Stromal cell of bone marrow (primary cell): ENCODE data around the gene AMOTL1.
"Not testable (repeated sequence)": the region's sequence is repeated elsewhere in the genome, so short reads cannot be mapped to it uniquely, and the experiment has no call there.

Experiments used
- DNase-seq: peaks from one replicate; pipeline ENCODE4 v3.0.0-alpha.2; 2012; ENCODE audit warnings: low read depth

AMOTL1 gene

DNA sequence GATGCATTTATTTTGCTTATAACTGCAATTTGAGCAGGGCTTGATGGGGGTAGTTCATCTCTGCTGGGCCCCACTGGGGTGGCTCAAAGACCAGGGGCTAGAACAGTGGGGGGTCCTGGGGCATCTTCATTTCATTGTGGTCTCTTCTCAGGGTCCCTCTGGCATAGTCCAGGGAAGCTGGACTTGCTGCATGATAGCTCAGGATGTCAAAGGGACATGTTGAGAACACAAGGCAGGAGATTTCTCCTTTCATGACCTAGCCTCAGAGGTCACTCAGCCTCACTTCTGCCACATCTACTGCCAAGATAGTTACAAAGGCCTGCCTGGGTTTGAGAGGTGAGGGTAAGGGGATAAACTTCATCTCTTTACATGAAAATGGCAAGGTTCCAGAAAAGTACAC, 115.7 kb downstream of the AMOTL1 start:
- no peak for DNase-seq

DNA sequence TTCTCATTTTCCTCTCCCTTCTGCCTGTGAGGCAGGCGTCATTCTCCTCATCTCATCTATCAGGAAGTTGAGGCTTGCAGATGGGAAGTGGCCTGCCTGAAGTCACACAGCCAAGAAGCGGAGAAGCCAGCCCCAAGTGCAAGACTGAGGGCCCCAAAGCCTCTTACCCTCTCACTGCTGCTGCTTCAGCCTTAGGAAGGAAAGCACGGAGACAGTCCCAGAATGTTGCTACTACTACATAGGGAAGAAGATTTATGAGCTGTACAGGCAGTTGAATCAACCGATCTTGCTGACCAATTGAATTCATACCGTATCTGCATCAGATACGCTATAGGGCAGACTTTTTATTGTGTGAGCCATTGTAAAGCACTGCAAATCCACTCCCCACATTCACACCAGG, 116.2 kb downstream of the AMOTL1 start:
- DNase-seq = no peak

DNA sequence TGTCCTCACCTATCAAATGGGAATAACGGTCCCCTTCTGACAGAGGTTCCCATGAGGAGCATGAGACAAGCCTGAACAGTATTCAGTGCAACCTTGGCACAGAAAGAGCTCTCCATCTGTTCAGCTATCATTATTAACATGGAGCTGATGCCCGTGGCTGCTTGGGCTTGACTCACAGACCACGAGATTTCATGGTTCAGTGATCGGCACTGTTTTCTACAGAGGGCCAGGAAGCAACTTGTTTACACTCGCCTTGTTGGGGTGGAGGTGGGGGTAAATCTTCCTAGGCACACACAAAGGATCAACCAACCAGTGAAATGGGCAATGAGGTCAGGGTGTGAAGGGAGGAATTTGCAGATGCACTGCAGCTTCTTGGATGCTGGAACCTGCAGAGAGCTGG, 117.0 kb downstream of the AMOTL1 start:
- DNase-seq = no peak

DNA sequence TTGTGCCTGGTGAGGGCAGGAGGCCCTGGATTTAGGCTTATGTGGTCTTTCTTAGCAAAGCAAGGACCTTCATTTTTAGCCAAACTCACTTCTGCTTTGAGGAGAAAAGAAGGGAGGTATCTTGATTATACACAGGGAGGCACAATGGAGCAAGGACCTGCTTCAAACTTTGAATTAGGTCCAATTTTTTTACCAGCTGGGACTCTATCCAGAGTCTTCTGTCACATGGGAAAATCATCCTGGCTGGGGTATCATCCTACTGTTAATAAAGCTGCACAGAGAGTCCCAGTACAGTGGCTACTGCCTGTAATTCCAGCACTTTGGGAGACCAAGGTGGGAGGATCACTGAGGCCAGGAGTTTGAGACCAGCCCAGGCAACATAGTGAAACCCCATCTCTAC, 117.4 kb downstream of the AMOTL1 start:
- no peak for DNase-seq

DNA sequence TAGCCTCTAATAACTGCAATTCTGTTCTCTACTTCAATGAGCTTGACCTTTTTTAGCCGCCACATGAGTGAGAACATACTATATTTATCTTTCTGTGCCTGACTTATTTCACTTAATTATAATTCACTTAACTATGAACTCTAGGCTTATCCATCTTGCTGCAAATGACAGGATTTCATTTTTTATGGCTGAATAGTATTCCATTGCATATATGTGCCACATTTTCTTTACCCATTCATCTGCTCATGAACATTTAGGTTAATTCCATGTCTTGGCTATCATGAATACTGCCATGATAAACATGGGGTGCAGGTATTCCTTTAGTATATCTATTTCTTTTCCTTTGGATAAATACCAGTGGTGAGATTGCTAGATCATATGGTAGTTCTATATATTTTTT, 120.0 kb downstream of the AMOTL1 start:
- no peak for DNase-seq

DNA sequence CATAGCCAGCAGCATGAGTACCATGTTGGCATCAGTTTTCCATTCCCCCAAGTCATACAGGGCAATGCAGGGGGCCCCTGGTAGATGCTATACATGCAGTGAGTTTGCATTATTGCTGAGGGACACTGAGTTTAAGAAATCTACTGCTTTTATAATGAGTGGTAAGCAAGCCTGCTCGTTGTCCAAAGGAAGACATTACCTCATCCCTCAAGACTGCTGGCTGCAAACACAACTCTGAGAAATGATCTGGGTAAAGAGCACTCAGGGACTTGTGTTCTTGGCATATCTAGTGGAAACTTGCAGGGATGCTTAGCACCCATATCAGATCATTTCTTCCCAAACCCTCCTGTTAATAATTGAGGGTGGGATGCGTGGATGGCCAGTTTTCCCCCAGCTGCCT, 127.3 kb downstream of the AMOTL1 start:
- DNase-seq = peak; percentile 40

DNA sequence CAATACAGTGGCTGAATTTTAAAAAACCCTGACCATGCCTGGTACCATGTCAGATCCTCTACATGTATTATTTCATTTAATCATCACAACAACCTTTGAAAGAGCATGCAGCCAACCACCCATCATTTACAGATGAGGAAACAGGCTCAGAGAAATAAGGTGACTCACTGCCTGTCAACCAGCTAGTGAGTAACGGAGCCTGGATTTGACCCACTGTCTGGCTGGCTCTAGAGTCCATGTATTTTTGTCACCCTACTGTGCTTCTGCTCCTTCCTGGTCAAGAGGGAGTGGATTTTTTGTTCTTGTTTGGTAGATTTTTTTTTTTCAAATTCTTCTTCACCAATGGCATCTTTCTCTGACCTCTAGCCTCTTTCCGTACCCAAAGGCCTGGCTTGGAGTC, 127.8 kb downstream of the AMOTL1 start:
- peak; percentile 57 for DNase-seq

DNA sequence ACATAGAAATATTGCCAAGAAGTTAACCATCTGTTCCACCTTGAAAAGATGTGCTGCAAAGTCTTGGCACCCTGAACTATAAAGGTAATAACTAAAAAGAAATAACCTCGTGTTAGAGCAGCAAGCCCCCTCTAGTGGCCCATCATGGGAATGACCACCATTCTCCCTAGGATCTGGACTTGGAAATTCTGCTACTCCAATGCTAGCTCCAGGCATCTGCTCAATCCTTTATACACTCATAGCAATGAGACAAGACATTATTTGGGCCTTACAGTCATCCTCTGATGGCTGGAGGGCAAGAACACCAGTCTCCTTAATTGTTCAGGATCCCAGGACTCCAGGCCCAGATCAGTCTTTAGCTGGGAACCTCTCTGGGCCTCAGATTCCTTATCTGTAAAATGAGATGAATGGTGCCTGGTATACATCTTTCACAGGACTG, 129.2 kb downstream of the AMOTL1 start:
- DNase-seq = peak; percentile 25

DNA sequence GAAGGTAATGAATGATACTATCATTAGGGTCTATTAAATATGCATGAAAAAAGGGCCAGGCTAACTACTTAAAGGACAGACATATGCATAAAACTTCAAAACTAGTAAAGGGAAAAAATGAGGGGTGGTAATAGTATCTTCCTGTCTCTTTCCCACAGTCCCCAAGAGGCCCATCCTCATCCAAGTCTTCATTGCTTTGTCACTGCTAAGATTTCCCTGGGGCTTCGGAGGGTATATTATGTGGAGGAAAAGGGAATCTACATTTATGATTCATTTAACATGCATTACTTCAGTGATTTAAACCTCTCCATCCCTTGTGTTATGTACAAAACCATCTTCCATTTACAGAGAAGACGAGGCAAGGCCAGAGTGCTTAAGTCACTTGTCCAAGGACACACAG, 139.1 kb downstream of the AMOTL1 start:
- DNase-seq = no peak

DNA sequence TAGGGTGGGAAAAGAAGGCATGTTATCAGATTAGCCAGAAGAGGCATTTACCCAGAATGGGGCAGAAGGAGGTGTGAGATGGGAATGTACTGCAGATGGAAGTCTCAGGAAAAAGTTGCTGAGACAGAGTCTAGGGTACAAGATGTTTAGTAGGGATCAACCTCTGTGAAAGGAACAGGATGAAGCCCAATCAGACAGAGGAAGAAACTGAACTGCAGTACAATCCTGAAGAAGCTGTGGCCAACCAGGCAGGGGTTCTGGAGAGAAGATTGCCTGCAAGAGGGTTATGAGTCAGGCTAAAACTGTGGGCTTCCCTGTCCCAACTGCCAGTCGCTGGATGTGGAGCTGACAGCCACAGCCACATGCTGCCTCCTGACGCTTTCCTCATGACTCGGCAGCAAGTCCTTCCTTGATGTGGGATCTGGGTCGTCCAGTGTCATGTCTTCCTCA, 141.2 kb downstream of the AMOTL1 start:
- DNase-seq = no peak

DNA sequence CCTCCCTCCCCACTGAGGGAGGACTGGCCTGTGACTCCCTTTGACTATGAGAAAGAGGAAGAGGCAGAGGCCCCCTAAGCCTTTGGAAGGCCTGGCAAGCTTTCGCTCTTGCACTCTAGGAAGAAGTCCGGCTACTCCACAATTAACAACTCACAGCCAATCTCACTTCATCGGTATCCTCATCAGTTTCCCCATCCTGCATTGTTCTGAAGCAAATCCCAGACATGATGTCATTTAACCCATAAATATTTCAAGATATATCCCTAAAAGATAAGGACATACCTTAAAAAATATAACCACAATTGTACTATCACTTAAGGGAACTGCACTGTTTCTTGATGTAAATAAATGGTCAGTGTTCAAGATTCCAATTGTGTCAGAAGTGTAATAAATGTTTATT, 142.1 kb downstream of the AMOTL1 start:
- DNase-seq = no peak

DNA sequence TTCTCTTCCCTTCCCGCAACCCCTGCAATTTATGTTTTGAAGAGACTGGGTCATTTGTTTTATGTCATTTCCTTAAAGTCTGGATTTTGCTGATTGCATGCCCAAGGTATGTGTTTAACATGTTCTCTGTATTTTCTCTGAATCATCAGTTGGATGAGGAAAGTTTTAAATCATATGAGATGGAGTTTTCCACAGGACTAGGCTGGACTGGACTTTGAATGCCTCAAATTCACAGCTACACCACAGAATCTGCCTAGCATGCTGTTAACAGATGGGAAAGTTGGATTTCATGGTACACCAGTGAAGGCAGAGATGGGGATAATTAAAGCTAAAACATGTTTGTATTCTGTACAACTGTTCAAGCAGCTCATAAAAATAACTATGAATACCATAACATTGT, 142.6 kb downstream of the AMOTL1 start:
- peak; percentile 47 for DNase-seq

DNA sequence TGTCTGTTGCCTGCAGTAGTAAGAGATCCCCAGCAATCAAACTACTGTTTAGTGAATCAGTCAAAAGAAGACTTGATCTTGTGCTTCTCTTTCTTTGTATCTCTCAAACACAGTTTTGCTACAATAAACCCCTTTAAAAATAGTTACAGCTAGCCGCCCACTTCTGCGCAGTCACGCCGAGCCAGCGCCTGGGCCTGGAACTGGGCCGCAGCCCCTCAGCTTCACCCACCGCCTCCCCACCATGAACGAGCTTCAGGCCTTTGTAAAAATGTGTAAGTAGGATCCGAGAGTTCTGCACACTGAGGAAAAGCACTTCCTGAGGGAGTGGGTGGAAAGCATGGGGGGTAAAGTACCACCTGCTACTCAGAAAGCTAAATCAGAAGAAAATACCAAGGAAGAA, 144.7 kb downstream of the AMOTL1 start:
- DNase-seq = no peak

DNA sequence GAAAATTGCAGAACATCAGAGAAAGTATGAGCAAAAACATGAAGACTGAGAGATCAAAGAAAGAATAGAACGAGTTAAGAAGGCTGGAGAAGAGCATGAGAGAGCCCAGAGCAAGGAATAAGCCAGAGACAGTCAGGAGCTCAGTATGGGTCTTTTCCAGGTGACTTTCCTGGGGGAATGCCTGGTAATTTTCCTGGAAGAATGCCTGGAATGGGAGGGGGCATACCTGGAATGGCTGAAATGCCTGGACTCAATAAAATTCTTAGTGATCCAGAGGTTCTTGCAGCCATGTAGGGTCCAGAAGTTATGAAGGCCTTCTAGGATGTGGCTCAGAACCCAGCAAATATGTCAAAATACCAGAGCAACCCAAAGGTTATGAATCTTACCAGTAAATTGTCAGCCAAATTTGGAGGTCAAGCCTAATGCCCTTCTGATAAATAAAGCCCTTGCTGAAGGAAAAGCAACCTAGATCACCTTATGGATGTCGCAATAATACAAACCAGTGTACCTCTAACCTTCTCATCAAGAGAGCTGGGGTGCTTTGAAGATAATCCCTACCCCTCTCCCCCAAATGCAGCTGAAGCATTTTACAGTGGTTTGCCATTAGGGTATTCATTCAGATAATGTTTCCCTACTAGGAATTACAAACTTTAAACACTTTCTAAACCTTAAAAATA, 145.7 kb downstream of the AMOTL1 start:
- not testable (repeated sequence) for DNase-seq

DNA sequence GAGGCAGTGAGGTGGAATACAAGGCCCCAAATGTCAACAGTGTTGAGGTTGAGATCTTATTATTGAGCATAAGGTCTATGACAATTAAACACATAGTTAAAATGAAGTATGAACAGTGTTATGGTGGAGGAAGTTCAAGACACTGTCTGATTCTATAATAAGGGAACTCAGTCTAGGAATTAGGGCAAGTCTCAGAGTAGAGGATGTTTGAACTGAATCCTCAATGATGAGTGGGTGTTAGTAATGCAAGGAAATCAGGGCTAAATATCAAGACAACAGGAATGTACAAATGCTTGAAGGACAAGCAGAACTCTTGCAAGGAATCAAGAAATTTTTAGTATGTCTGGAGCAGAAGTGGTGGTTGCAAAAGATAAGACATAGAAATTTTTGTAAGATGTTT, 152.2 kb downstream of the AMOTL1 start:
- no peak for DNase-seq

DNA sequence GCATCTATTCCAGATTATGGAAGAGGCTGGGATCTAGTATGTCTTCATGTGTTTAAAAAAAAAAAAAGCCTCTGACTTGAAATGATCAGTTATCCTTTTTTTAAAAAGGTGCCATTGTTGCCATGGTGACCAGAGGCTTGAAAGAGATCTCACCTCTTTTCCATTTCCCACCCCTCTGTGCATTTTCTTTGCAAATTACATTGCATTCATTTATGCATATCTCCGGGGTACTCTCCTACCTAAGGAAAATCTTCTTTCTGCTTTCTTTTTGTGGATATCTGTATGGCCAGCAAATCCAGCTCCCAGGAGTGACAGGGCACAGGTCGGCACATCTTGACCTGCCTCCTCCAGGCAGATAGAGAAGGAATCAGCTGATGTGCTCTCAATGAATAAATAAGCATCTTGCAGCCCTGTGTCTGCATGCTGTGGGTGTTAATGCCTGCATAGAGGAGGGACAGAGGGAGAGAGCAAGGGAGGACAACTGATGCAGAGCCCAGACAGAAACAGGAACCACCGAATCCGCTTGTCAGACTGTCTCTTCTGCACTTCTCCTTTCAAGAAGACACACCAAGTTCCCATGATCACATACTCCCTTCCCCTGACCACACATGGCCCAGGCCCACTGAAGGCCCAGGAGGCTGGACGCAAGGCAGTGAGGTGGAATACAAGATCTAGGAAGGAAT, 154.3 kb downstream of the AMOTL1 start:
- DNase-seq = no peak

DNA sequence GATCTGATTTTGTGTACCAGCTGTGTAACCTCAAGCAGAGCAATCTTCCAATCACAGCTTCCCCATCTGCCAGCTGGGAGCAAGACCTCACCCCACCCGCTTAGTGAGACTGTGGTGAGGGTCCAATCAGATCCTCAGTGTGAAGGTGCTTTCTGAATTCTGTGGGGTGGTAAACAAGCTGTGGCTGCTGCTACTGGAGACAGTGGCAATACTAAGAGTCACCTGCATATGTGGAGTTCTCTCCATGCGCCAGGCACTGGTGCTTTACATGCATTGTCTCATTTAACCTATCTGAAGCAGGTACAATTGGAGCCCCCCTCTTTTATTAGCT, 154.8 kb downstream of the AMOTL1 start:
- no peak for DNase-seq

DNA sequence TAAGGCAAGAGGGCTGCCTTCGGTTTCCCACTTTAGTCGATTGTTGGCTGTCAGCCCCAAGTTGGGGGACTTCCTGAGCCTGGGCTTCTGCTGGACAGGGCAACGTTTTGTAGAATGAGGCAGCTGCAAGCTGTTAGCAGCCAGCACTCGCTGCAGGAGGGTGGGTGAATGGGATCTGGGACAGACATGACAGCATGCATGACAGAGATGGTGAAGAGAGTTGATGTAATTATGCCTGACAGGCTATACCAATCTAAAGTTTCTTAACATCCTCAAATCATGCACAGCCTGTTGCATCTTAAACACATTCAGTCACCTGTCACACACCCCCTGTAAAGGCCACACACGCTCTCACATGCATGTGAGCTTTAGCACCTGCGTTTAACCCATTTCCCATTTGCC, 156.0 kb downstream of the AMOTL1 start:
- no peak for DNase-seq

DNA sequence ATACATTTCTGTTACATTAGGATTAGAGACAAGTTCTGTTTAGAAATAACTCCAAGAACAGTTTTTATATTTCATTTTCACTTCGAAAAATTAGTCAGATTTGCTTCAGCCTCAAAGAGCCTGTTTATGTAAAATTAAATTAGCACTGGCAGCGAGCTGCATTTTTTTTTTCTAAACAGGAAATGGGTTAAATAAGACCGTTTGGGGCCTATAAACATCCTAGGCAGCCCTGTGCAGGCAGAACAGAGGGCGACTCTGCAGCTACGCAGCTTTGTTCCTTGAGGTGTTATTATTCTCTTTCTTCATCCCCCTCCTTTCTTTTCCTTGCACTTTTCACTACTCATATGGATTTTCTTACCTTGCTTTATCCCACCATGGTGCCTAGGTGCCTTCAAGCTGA, 156.5 kb downstream of the AMOTL1 start:
- no peak for DNase-seq

DNA sequence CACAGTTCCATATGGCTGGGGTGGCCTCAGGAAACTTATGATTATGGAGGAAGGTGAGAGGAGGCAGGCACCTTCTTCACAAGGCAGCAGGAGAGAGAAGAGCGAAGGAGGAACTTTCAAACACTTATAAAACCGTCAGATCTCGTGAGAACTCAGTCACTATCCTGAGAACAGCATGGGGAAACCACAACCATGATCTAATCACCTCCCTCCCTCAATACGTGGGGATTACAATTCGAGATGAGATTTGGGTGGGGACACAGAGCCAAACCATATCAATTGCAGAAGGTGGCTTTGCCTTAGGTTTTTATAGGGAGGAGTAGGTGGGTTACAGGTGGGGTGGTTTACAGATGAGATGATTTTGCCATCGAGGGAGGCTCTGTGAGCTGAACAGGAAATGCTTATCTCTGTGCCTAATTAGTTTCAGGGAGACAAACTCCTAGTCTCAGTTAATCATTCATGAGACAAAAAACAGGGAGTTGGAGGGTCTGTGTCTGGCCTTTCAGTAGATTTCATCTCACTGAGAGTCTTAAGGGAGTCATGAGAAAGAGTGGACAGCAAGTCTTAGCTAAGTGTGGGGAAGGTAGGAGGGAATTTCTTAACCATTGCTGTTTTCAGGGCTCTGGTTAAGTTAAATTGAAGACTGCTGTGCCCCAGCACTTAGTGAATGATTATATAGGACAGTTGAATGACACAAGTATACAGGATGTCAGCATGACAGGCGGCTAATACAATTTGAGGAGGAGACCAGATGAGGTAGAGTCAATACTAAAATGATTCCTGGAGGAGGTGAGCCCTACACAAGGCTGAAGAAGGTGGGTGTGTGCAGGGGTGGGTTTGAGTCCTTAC, 157.5 kb downstream of the AMOTL1 start:
- DNase-seq = no peak

DNA sequence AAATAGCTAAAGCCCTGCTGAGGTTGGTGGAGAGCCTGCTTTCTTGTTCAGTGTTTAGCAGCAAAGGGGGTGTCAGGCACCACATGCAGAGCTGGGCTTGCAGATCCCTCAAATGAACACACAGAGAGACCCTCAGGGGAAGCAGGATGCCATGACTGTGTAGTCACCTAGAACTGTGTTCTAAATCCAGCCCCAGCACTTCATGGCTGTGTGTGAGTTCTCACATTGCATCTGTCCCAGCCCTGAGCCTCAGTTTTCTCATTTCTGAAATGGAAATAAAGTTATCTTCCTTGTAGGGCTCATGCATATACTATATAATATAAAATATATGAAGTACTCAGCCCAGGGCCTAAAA, 158.1 kb downstream of the AMOTL1 start:
- DNase-seq = no peak
